Small intestine (tissue), 7 donors: ENCODE data around the gene EMID1. TPM values are rescaled to one million over a fixed set of nuclear protein-coding genes. Genes with fewer than 3 reads are reported as not detected.

Source experiments
- DNase-seq, 2 donors: peaks; one replicate each; pipeline versions ENCODE4 v3.0.0 to v3.0.0-alpha.2; 2013
- FAIRE-seq: peaks from 2 replicates; lab custom pipeline; 2012; peaks lifted over from hg19 to GRCh38; lab: Jason Lieb, UNC
- H3K27ac ChIP-seq, 3 donors: one replicate each; pipeline ENCODE4 v1.5.1; 2013; ENCODE audit warnings: low read length in 2 of 3, mild to moderate bottlenecking in 2 of 3, control low read depth in 1 of 3, inconsistent platforms in 1 of 3, low read depth in 1 of 3, moderate library complexity in 1 of 3
- H3K27me3 ChIP-seq, 3 donors: one replicate each; pipeline ENCODE4 v1.6.1; 2013; ENCODE audit warnings: low read length in 3 of 3, inconsistent platforms in 1 of 3; ENCODE audit not compliant: control insufficient read depth in 3 of 3, insufficient read depth in 3 of 3
- H3K36me3 ChIP-seq, 3 donors: one replicate each; pipeline ENCODE4 v1.6.1; 2013; ENCODE audit warnings: low read length in 3 of 3, inconsistent platforms in 1 of 3, low read depth in 1 of 3, mild to moderate bottlenecking in 1 of 3, moderate library complexity in 1 of 3; ENCODE audit not compliant: control insufficient read depth in 3 of 3, insufficient read depth in 2 of 3
- H3K4me1 ChIP-seq, 3 donors: one replicate each; pipeline ENCODE4 v1.6.1; 2013; ENCODE audit warnings: low read length in 2 of 3, inconsistent platforms in 1 of 3, low read depth in 1 of 3, mild to moderate bottlenecking in 1 of 3, moderate library complexity in 1 of 3; ENCODE audit not compliant: control insufficient read depth in 3 of 3, insufficient read depth in 2 of 3
- H3K4me3 ChIP-seq, 3 donors: one replicate each; pipeline ENCODE4 v1.5.1; 2013; ENCODE audit warnings: low read length in 3 of 3, control low read depth in 1 of 3, inconsistent platforms in 1 of 3, low read depth in 1 of 3, mild to moderate bottlenecking in 1 of 3, moderate library complexity in 1 of 3
- H3K9me3 ChIP-seq, 2 donors: one replicate each; pipeline ENCODE4 v1.6.1; 2013; ENCODE audit warnings: low read depth in 1 of 2, low read length in 1 of 2; ENCODE audit not compliant: control insufficient read depth in 2 of 2, insufficient read depth in 1 of 2
- WGBS, 3 donors: extraction: QIAGEN DNeasy Blood & Tissue Kit; methylation state at CpG; one replicate each; pipeline ENCODE4 v1.1.7; 2013; 5-methylcytosine and 5-hydroxymethylcytosine counted together
- polyA plus RNA-seq, 4 donors: library from polyadenylated mRNA; stranded (reverse) in 3 of 4; unstranded in 1 of 4; fragments of 200-250 nt in 3 of 4; fragments of 120-200 nt in 1 of 4; gene quantifications; one replicate each; pipeline versions ENCODE4 v1.2.1 to v1.2.3, GENCODE V29; 2013
- donor health status: healthy with polysubstance abuse.
- donor health status: control.
- donor health status: control.
- donor health status: Bipolar disorder and iron deficiency.
- donor health status: healthy.

Gene EMID1
- polyA plus RNA-seq, 4 donors = 2.7 to 131 (median 4.7) TPM; not detected in 1

DNA sequence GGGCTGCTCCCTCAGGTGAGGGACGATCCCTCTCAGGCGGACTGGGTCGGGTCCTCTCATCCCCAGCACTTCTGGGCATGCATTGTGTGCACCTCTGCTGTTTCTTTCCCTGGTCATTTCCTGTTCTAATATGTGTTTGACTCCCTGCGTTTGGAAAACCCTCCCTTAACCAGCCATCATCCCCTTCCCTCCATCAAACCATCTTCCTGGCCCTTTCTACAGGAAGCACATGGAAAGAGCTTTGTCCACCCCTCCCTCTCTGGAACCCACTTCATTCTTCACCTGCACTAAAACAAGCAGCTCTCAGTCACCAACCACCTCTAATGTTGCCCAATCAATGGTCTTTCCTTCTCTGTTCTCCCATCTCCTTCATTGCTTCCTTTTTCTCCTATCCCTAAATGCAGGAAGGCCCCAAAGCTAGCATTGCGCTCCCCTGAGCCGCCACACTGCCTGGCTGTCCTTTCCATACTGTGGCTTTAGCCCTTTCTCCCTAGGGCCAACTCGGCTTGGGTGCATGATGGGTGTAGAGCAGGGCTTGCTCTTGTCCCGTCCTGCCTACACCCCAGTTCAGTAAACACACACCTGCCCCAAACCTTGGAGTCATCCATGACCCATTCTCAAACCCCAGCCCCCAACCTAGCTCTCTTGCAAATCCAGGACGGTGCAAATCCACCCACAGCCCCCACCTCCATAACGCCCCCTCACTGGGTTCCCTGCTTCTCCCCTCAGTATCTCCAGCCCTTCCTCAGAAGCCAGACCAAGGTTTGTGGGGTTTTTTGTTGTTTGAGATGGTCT lies 95.3 kb downstream of the EMID1 start:
- H3K27me3 ChIP-seq = no peaks in the 10 kb centered on the region
- peaks cover 0 to 12% (median 8%) of the 10 kb centered on the region in 3 donors for H3K4me1 ChIP-seq
- FAIRE-seq = no peak
- no peak for DNase-seq
- no peak overlapping the region for H3K27ac ChIP-seq
- 76 to 82% (median 77%) methylated on average over 10 of the region's 10 CpGs for WGBS, 3 donors
- H3K36me3 ChIP-seq = peaks cover 36 to 72% (median 37%) of the 10 kb centered on the region in 3 donors
- no peak overlapping the region for H3K4me3 ChIP-seq
- H3K9me3 ChIP-seq = no peaks in the 10 kb centered on the region

GRCh38 chr22:29301716-29302401 lies 96.2 kb downstream of the EMID1 start:
- Histone ChIP-seq H3K4me1 (peaks cover 0 to 18% (median 8%) of the 10 kb centered on the region in 3 donors), H3K9me3 (no peaks in the 10 kb centered on the region), H3K36me3 (peaks cover 29 to 63% (median 31%) of the 10 kb centered on the region in 3 donors), H3K4me3 (no peak overlapping the region), H3K27ac (peak overlapping the region in 2 of 3 donors; percentile 32 to 69), H3K27me3 (no peaks in the 10 kb centered on the region)
- FAIRE-seq (no peak), DNase-seq (no peak)
- WGBS, 3 donors = 60 to 83% (median 62%) methylated on average over 17 of the region's 17 CpGs

- H3K27ac ChIP-seq = peak overlapping the region in 2 of 3 donors; percentile 59 to 69
- no peak overlapping the region for H3K4me3 ChIP-seq
- peaks cover 0 to 20% (median 8%) of the 10 kb centered on the region in 3 donors for H3K4me1 ChIP-seq
- no peaks in the 10 kb centered on the region for H3K9me3 ChIP-seq
- FAIRE-seq (no peak), DNase-seq (no peak)
- no peaks in the 10 kb centered on the region for H3K27me3 ChIP-seq
- whole genome bisulfite sequencing, 3 donors = 13 to 56% (median 32%) methylated on average over 2 of the region's 2 CpGs
- H3K36me3 ChIP-seq = peaks cover 26 to 59% (median 26%) of the 10 kb centered on the region in 3 donors
Observed at GRCh38 chr22:29302402-29302680, 96.6 kb downstream of the EMID1 start.

DNA sequence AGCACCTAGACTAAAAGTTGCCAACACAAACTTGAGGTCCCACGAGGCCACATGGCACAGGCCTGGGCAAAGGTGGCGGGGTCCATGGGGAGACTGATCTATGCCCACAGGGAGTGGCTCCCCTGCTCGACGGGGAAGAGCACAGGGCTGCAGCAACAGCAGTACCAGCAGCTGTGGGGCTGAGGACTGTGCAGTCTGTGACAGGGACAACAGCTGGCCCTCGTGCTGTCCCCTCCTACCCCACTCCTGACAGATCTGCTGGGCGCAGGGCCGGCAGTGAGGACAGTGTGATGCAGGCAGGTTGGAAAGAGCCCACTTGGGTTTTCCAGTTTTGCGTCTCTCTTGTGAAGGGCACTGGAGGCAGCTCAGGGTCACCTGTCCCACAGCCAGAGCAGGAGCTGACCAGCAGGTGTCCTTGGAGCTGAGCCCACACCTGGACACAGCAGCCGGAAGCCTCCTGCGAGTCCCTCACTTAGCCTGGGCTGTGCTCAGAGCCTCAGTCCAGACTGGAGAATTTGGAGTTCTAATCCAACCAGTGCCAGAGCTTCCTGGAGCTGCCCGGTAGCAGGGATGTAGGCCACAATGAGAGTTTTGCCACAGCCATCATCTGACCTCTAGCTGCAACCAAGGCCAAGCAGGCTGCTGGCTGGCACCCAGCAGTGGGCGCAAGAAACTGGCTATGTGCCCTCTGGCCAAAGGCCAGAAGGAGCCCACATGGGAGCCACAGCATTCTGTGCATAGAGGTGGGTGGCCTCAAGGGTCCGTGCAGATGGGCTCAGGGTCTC lies 97.2 kb downstream of the EMID1 start:
- Histone ChIP-seq H3K27me3 (no peaks in the 10 kb centered on the region), H3K9me3 (no peaks in the 10 kb centered on the region), H3K27ac (peak overlapping the region in 2 of 3 donors; percentile 59 to 69), H3K4me1 (peaks cover 2 to 25% (median 8%) of the 10 kb centered on the region in 3 donors), H3K36me3 (peaks cover 22 to 53% (median 22%) of the 10 kb centered on the region in 3 donors), H3K4me3 (no peak overlapping the region)
- DNase-seq = peak in 1 of 2 donors; percentile 93
- no peak for FAIRE-seq
- 13 to 43% (median 31%) methylated on average over 13 of the region's 13 CpGs for WGBS, 3 donors

DNA sequence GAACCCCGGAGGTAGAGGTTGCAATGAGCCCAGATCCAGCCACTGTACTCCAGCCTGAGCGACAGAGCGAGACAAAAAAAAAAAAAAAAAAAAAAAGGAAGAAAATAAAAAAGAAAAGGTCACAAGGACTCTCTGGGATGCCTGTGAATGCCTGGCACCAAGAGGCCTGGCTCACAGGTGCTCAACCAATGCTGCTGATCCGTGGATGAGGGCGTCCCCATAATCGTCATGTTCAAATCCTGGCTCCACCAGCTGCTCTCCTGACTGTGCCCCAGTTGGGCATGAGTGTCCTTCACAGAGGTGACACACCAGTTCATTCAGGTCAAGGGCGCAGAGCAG lies 100.1 kb downstream of the EMID1 start:
- 41 to 50% (median 47%) methylated on average over 7 of the region's 7 CpGs for WGBS, 3 donors
- FAIRE-seq (no peak), DNase-seq (no peak)
- peaks cover 12 to 48% (median 14%) of the 10 kb centered on the region in 3 donors for H3K4me1 ChIP-seq
- H3K27me3 ChIP-seq = no peaks in the 10 kb centered on the region
- H3K27ac ChIP-seq = peak overlapping the region in 1 of 3 donors; percentile 22
- peak overlapping the region in 1 of 3 donors; percentile 78 for H3K4me3 ChIP-seq
- H3K9me3 ChIP-seq = no peaks in the 10 kb centered on the region
- H3K36me3 ChIP-seq = peaks cover 0 to 31% (median under 1%) of the 10 kb centered on the region in 3 donors

DNA sequence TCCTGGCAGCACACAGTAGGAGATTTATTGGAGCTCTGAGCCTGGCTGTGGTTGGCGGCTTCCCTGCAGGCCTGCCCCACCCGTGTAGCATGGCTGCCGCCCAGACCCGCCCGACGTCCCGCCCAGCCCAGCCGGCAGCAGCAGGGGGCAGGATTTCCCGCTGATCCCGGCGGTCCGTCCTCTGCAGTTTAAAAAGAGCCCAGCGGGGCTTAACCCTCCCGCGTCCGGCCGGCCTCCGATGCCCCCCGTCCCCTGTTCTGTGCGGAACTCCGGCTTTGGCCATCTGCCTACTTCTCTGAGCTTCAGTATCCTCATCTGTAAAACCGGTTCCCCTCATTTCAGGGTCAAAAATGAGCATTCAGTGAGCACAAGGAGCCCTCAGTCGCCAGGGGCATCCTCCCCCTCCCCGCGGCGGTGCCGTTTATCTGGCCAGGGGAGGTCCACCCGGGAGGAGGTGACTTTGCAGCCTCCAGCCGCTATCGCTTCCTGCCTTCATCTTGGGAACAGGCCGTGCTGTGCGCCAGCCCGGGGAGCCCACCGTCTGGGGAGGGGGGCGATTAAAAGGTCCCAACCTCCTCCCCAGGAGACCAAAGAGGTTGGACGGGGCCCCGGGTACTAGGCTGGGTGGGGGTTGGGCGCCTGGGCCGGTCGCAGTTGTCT lies 100.6 kb downstream of the EMID1 start, which contains the start of gene GAS2L1:
TSS of gene GAS2L1 (plus strand) at position 476 of the 660 bp plus-strand sequence. CDS start 1,456 bp downstream, outside the sequence.
- FAIRE-seq (no peak), DNase-seq (peak; percentile 81 to 86)
- WGBS, 3 donors = 0 to 1% (median 1%) methylated on average over 34 to 40 of the region's 40 CpGs
- no peaks in the 10 kb centered on the region for H3K27me3 ChIP-seq
- peaks cover 0 to 26% (median 0%) of the 10 kb centered on the region in 3 donors for H3K36me3 ChIP-seq
- no peaks in the 10 kb centered on the region for H3K9me3 ChIP-seq
- H3K4me3 ChIP-seq = peak within 1 kb of the TSS; percentile 65 to 78 (median 77)
- peak within 1 kb of the TSS; percentile 47 to 72 (median 72) for H3K27ac ChIP-seq
- H3K4me1 ChIP-seq = peaks cover 12 to 53% (median 14%) of the 10 kb centered on the region in 3 donors

DNA sequence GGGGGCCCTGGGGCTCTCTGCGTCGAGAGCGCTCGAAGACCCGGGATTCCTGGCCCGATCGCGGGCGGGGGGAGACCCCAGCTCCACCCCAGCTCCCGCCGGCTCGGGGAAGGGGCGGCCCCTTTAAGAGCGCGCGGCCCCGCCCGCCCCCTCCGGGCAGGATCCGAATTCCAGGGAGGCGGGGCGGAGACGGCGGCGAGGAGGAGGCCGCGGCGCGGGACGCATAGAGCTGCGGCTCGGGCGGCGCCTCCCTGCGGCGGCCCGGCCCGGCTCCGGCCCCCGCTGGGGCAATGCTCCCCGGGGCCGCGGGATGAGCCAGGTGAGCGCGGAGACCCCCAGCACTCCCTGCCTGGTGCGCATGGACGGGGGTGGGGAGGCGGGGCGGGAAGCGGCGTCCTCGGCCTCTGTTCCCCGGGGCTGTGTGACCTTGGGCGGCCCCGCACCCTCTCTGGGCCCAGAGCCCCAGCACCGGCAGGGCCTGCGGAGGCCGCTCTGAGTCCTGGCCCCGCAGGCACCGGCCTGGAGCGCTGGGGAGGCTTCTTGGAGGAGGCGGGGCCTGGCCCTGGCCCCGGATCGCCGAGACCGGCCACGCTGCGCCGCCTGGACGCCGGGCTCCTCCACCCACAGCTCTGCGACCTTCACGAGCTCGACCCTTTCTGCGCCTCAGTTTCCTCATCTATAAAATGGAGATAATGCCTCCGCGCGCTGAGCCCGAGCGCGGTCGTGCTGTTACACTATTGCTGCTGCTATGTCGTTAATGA lies 101.3 kb downstream of the EMID1 start:
- no peaks in the 10 kb centered on the region for H3K9me3 ChIP-seq
- H3K4me1 ChIP-seq = peaks cover 11 to 55% (median 12%) of the 10 kb centered on the region in 3 donors
- peak overlapping the region; percentile 47 to 72 (median 72) for H3K27ac ChIP-seq
- peak; percentile 80 to 90 for DNase-seq
- H3K27me3 ChIP-seq = no peaks in the 10 kb centered on the region
- peaks cover 0 to 22% (median 0%) of the 10 kb centered on the region in 3 donors for H3K36me3 ChIP-seq
- peak overlapping the region; percentile 65 to 78 (median 77) for H3K4me3 ChIP-seq
- FAIRE-seq = no peak
- 4 to 11% (median 7%) methylated on average over 56 to 83 of the region's 83 CpGs for WGBS, 3 donors
